NCI-H526 treated with DMSO at 0.1 percent for 48 hours (cell line): ENCODE measurements around the gene ALKBH8.
A peak's percentile ranks its signal among the peaks of the same experiment; 100 is the strongest.
"Not testable (repeated sequence)": the region's sequence is repeated elsewhere in the genome, so short reads cannot be mapped to it uniquely, and the experiment has no call there.

Experiments
- DNase-seq: peaks from one replicate; lab custom pipeline; 2025; lab: John Stamatoyannopoulos, UW

Gene ALKBH8

GRCh38 chr11:107565219-107565937 is at the start of gene ALKBH8:
Gene ALKBH8, minus strand, starts transcription at chr11:107565735. Its CDS starts 4,842 bp downstream, at chr11:107560893.
- peak; percentile 92 for DNase-seq

- no peak for DNase-seq
These were observed 46.9 kb upstream of the ALKBH8 start for GRCh38 chr11:107612445-107612844.

- DNase-seq, result no peak
These were observed 44.1 kb upstream of the ALKBH8 start for GRCh38 chr11:107609400-107610218.

GRCh38 chr11:107608809-107609208 is 43.3 kb upstream of the ALKBH8 start:
- no peak for DNase-seq

- no peak for DNase-seq
These were observed 40.6 kb upstream of the ALKBH8 start for GRCh38 chr11:107606141-107606540.

GRCh38 chr11:107605061-107606006 is 39.8 kb upstream of the ALKBH8 start:
- no peak for DNase-seq

- peak; percentile 42 for DNase-seq
These were observed 32.9 kb upstream of the ALKBH8 start for GRCh38 chr11:107598225-107599139.

- DNase-seq, result no peak
These were observed 29.2 kb upstream of the ALKBH8 start for GRCh38 chr11:107594736-107595135.

- no peak for DNase-seq
These were observed 28.4 kb upstream of the ALKBH8 start for GRCh38 chr11:107593951-107594350.

- DNase-seq, result no peak
These were observed 27.3 kb upstream of the ALKBH8 start for GRCh38 chr11:107592813-107593212.

- DNase-seq, result no peak
These were observed 26.7 kb upstream of the ALKBH8 start for GRCh38 chr11:107592231-107592590.

GRCh38 chr11:107591378-107592230 is 26.1 kb upstream of the ALKBH8 start:
- DNase-seq, result peak; percentile 57

GRCh38 chr11:107590460-107591377 is 25.2 kb upstream of the ALKBH8 start, which contains the start of gene ELMOD1:
Gene ELMOD1, plus strand, starts transcription at chr11:107591147. Its CDS starts 27,043 bp downstream, at chr11:107618190.
- DNase-seq, result peak; percentile 72

GRCh38 chr11:107587306-107587979 is 21.9 kb upstream of the ALKBH8 start:
- DNase-seq, result no peak

- no peak for DNase-seq
These were observed 18.2 kb upstream of the ALKBH8 start for GRCh38 chr11:107583629-107584195.

- DNase-seq, result no peak
These were observed 15.6 kb upstream of the ALKBH8 start for GRCh38 chr11:107581147-107581546.

GRCh38 chr11:107579169-107579568 is 13.6 kb upstream of the ALKBH8 start:
- DNase-seq, result not testable (repeated sequence)

- DNase-seq, result no peak
These were observed 11.8 kb upstream of the ALKBH8 start for GRCh38 chr11:107577346-107577711.
